Heart left ventricle (tissue), 13 donors: ENCODE measurements around the gene ABCC11.

Experiments
- POLR2A ChIP-seq, 2 donors: fragments of 450-650 bp; IDR thresholded peaks; one replicate each; pipeline ENCODE4 v1.6.1; 2017; ENCODE audit warnings: antibody characterized with exemption in 2 of 2, mild to moderate bottlenecking in 2 of 2, moderate library complexity in 2 of 2
- TF ChIP-seq, protein P1 (sequence below), 12 donors: fragments of 200-600 bp; sonication (generic) in 4 of 12; IDR thresholded peaks; one replicate each; pipeline versions ENCODE4 v1.5.0 to v1.8.0; 2018 to 2022; ENCODE audit warnings: antibody characterized with exemption in 12 of 12, mild to moderate bottlenecking in 5 of 12
- donor health status: ischemic (EF 13 %, LVEDD 7.1; RV severe dilation, severe dysfunction).
- donor health status: DM: no; HTN: yes; CAD: no.
- donor health status: DM: no; HTN: no; CAD: no.
- donor health status: ischemic (EF 25% LVEDD 6.9; RV normal size, moderate dysfunction).
- donor health status: ischemic (EF 25% LVEDD 5.7; RV mildly dilated, moderate dysfunction).
- donor health status: ischemic (EF 35%, LVEDD 5.7; RV mildly dilated, moderate dysfunction).
- donor health status: nonischemic (EF 11% LVEDD 7.7; RV severe dilation, severe dysfunction).
- donor health status: DM: yes; HTN: yes; CAD: no.
- donor health status: PGD.
- donor health status: ischemic (EF 29% LVEDD 5.4; RV normal size, mild dysfunction).
- donor health status: nonischemic (EF 23%, LVEDD 6.1; RV moderate dilation, normal function).

DNA sequence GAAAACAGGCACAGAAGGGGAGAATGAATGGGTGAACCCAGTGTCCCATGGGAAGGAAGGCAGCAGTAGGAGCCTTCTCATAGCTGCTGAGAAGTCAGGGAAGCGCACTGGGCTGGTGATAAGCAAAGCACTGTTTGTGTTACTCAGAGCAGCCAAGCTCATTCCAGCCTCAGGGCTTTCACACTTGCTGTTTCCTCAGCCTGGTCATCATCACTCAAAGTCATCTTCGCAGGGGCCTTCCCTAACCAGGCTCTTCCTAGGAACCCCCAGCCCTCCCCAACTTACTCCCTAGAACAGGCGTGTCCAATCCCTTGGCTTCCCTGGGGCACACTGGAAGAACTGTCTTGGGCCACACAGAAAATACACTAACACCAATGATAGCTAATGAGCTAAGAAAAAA, 35.3 kb downstream of the ABCC11 start:
- TF ChIP-seq POLR2A (IDR thresholded peaks at IDR 0.05), result no peak
- TF ChIP-seq, protein P1, sequence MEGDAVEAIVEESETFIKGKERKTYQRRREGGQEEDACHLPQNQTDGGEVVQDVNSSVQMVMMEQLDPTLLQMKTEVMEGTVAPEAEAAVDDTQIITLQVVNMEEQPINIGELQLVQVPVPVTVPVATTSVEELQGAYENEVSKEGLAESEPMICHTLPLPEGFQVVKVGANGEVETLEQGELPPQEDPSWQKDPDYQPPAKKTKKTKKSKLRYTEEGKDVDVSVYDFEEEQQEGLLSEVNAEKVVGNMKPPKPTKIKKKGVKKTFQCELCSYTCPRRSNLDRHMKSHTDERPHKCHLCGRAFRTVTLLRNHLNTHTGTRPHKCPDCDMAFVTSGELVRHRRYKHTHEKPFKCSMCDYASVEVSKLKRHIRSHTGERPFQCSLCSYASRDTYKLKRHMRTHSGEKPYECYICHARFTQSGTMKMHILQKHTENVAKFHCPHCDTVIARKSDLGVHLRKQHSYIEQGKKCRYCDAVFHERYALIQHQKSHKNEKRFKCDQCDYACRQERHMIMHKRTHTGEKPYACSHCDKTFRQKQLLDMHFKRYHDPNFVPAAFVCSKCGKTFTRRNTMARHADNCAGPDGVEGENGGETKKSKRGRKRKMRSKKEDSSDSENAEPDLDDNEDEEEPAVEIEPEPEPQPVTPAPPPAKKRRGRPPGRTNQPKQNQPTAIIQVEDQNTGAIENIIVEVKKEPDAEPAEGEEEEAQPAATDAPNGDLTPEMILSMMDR (IDR thresholded peaks at IDR 0.05), result no peak
